Chondrocyte (in vitro differentiated cells): ENCODE measurements around the gene INTS1. TPM values are rescaled to one million over a fixed set of nuclear protein-coding genes. Genes with fewer than 3 reads are reported as not detected.
"Not testable (repeated sequence)": the region's sequence is repeated elsewhere in the genome, so short reads cannot be mapped to it uniquely, and the experiment has no call there.

Experiments used
- DNase-seq: peaks from one replicate; pipeline ENCODE4 v3.0.0; 2021; ENCODE audit warnings: mixed read lengths, low spot score
- H3K27ac Mint-ChIP-seq: one replicate; pipeline ENCODE4 v1.8.0; 2021; ENCODE audit warnings: mild to moderate bottlenecking, moderate library complexity, mixed read lengths; ENCODE audit not compliant: unreplicated experiment
- H3K27me3 Mint-ChIP-seq: 2 replicates; pipeline ENCODE4 v1.8.0; 2021; ENCODE audit warnings: low read depth, mixed read lengths
- H3K36me3 Mint-ChIP-seq: 2 replicates; pipeline ENCODE4 v1.8.0; 2021; ENCODE audit warnings: low read depth, mixed read lengths
- H3K4me1 Mint-ChIP-seq: 2 replicates; pipeline ENCODE4 v1.8.0; 2021; ENCODE audit warnings: low read depth, mild to moderate bottlenecking, mixed read lengths
- H3K4me3 Mint-ChIP-seq: one replicate; pipeline ENCODE4 v1.8.0; 2021; ENCODE audit warnings: mild to moderate bottlenecking, moderate library complexity, mixed read lengths; ENCODE audit not compliant: unreplicated experiment
- H3K9me3 Mint-ChIP-seq: 2 replicates; pipeline ENCODE4 v1.8.0; 2021; ENCODE audit warnings: low read depth, mixed read lengths
- total RNA-seq: library from RNA; stranded (reverse); gene quantifications from 3 replicates; pipeline ENCODE4 v1.2.1, GENCODE V29; 2021
- TF ChIP-seq, protein P1 (sequence below): fragments of 200-600 bp; sonication (generic); IDR thresholded peaks from 2 replicates; pipeline ENCODE4 v1.5.0; 2021; ENCODE audit warnings: antibody characterized with exemption, mild to moderate bottlenecking, moderate library complexity

Gene INTS1
- total RNA-seq, 1 donor from 2014 or later = 80.4 TPM

DNA sequence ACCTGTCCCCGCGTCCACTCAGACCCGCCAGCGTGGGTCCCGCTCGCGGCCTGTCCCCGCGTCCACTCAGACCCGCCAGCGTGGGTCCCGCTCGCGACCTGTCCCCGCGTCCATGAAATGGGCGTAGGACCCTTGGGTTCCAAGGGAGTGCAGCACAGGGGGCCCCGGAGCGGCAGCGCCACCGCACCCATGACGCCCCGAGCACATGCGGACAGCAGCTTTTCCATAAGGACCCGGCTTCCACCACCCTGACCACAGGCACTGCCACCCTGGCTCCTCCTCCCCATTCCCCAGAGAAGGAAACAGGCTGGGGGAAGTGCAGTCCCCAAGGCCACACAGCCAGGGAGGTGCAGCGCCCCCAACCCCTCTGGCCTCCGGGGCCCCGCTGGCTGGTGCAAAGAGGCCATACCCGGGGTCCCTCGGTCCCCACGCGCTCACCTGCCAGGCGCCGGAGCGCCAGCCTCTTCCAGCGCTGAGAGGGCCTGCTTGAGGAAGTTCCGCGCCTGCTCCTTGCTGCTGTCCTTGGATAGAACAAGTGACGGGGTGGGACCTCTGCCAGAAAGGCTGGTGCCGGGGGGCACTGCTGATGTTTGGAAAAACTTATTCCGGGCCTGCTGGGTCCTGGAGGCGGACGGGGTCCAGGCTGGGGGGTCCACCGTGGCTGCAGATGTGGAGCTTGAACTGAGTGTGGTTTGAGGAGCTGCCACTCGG lies 59.8 kb downstream of the INTS1 start:
- no peak overlapping the region for H3K4me3 Mint-ChIP-seq
- DNase-seq = no peak
- H3K4me1 Mint-ChIP-seq = no peaks in the 10 kb centered on the region
- H3K27me3 Mint-ChIP-seq = no peaks in the 10 kb centered on the region
- H3K9me3 Mint-ChIP-seq = no peaks in the 10 kb centered on the region
- H3K27ac Mint-ChIP-seq = no peak overlapping the region
- H3K36me3 Mint-ChIP-seq = peaks cover 5% of the 10 kb centered on the region
- TF ChIP-seq, protein P1, sequence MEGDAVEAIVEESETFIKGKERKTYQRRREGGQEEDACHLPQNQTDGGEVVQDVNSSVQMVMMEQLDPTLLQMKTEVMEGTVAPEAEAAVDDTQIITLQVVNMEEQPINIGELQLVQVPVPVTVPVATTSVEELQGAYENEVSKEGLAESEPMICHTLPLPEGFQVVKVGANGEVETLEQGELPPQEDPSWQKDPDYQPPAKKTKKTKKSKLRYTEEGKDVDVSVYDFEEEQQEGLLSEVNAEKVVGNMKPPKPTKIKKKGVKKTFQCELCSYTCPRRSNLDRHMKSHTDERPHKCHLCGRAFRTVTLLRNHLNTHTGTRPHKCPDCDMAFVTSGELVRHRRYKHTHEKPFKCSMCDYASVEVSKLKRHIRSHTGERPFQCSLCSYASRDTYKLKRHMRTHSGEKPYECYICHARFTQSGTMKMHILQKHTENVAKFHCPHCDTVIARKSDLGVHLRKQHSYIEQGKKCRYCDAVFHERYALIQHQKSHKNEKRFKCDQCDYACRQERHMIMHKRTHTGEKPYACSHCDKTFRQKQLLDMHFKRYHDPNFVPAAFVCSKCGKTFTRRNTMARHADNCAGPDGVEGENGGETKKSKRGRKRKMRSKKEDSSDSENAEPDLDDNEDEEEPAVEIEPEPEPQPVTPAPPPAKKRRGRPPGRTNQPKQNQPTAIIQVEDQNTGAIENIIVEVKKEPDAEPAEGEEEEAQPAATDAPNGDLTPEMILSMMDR = no peak

DNA sequence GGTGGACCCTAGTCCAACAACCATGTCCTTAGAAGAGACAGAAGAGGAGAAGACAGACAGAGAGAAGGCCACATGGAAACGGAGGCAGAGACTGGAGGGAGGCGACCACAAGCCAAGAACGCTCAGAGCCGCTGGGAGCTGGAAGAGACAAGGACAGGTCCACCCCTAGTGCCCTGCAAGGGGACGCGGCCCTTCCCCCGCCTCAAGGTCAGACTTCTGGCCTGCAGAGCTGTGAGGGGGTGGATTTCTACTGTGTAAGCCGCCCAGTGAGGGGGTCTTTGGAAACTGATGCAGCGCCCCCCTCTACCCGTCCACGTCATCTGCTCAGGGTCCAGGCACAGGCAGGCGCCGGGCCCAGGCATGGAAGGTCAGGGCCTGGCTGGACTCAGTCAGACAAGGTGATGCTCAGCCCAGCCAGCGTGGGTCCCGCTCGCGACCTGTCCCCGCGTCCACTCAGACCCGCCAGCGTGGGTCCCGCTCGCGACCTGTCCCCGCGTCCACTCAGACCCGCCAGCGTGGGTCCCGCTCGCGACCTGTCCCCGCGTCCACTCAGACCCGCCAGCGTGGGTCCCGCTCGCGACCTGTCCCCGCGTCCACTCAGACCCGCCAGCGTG lies 60.5 kb downstream of the INTS1 start:
- not testable (repeated sequence) for H3K27ac Mint-ChIP-seq, H3K4me3 Mint-ChIP-seq, H3K36me3 Mint-ChIP-seq, H3K4me1 Mint-ChIP-seq, H3K27me3 Mint-ChIP-seq, DNase-seq, H3K9me3 Mint-ChIP-seq

DNA sequence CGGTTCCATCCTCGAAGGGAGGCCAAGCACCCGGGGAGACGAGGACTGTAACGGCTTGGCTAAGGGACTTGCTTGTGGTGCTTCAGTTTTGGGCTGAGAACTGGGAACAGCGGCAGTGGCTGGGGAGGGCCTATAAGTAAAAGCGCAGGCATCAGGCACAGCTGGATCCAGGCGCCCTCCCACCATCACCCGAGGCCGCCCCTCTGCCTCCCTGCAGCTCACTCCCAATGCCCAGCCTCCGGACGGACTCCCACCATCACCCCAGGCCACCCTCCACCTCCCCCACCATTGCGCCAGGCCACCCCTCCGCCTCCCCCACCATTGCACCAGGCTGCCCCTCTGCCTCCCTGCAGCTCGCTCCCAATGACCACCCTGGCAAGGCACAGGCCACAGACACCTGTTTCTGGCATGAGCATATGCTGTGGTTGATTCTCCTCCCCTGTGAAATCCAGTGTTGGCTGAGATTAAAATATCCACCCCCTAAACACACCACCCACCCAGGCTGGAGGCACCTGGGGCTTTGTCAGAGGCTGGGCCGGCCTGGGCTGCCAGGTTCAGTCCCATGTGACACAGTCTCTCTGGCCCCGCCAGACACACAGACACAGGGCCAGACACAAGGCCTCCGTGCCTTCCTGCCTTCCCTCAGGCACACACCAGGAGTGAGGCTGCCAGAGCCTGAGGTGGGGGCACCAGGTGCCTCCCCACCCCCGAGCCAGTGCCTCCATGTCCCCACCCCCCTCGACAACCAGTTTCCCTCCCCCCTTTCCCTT lies 61.6 kb downstream of the INTS1 start:
- DNase-seq = no peak
- Mint-ChIP-seq H3K4me1 (no peaks in the 10 kb centered on the region), H3K9me3 (no peaks in the 10 kb centered on the region)

DNA sequence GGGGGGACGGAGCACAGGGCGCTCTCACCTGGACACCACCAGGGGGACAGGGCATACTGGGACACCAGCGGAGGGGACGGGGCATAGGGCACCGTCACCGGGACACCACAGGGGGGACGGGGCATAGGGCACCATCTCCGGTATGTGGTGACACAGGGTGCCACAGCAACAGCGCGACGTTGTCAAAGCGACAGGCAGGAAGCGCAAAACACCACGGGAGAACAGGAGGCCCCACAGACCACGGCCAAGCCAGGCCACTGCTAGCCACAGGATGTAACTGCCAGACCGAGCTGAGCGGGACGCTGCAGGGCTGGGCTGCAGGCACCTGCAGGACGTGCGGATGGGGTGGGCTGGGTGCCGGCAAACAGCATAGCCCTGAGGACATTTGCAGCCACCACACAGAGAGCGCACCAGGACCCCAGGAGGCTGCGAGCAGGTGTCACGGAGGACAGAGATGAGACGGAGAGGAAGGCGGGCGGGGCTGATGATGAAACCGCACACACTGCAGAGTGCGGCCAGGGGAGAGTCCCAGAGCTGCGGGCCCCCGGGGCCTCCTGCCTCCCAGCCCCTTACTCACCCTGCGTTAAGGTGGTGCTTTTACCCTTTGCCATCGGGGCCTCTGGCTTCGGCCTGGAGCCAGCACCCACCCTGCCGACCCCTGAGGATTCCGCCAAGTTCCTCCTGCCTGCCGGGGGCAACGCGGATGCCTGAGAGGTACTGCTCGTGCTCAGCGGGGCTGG lies 62.4 kb downstream of the INTS1 start:
- H3K9me3 Mint-ChIP-seq = no peaks in the 10 kb centered on the region
- H3K4me3 Mint-ChIP-seq = no peak overlapping the region
- H3K27me3 Mint-ChIP-seq = no peaks in the 10 kb centered on the region
- H3K4me1 Mint-ChIP-seq = no peaks in the 10 kb centered on the region
- no peak overlapping the region for H3K27ac Mint-ChIP-seq
- peaks cover 11% of the 10 kb centered on the region for H3K36me3 Mint-ChIP-seq
- DNase-seq = no peak
- TF ChIP-seq, protein P1 = no peak

More for the DNA sequence above, 61.6 kb downstream of the INTS1 start:
- Mint-ChIP-seq H3K36me3 (peaks cover 8% of the 10 kb centered on the region), H3K4me3 (no peak overlapping the region), H3K27me3 (no peaks in the 10 kb centered on the region), H3K27ac (peak overlapping the region; percentile 8)
- TF ChIP-seq, protein P1 = no peak

DNA sequence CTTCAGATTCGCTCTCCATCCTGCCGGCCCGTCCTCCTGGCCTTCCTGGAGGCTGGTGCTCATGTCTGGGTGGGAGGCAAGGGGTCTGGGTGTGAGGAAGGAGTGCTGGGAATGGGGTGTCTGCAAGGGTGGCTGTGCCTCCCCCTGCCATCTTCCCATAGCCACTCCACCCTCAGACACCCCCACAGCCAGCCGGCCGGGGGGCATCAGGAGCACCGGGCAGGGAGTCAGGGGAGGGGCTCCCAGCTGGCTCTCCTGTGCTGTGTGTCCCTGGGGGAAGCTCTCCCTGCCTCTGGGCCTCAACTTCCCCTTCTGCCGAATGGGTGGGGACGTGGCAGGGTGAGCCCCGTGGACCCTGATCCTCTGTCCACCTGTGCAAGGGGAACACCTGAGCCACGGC lies 63.6 kb downstream of the INTS1 start:
- Mint-ChIP-seq H3K9me3 (no peaks in the 10 kb centered on the region), H3K27me3 (no peaks in the 10 kb centered on the region), H3K36me3 (peaks cover 13% of the 10 kb centered on the region), H3K27ac (no peak overlapping the region), H3K4me1 (no peaks in the 10 kb centered on the region), H3K4me3 (no peak overlapping the region)
- DNase-seq = no peak
- TF ChIP-seq, protein P1 = no peak
